ENCODE results near the gene SERPINB5.

The SERPINB5 gene

GRCh38 chr18:63534615-63535014 is 57.9 kb downstream of the SERPINB5 start:
- DNase-seq: no peak

GRCh38 chr18:63539904-63540510 is 63.2 kb downstream of the SERPINB5 start:
- DNase-seq: no peak

GRCh38 chr18:63542069-63542468 is 65.3 kb downstream of the SERPINB5 start, which contains the start of gene SERPINB12:
Gene SERPINB12, plus strand, starts transcription at chr18:63542369. Its CDS starts 13,791 bp downstream, at chr18:63556160.
- no peak for DNase-seq

- DNase-seq: no peak
These were observed 67.3 kb downstream of the SERPINB5 start for GRCh38 chr18:63544017-63544416.

GRCh38 chr18:63545000-63545399 is 68.2 kb downstream of the SERPINB5 start:
- no peak for DNase-seq

DNA sequence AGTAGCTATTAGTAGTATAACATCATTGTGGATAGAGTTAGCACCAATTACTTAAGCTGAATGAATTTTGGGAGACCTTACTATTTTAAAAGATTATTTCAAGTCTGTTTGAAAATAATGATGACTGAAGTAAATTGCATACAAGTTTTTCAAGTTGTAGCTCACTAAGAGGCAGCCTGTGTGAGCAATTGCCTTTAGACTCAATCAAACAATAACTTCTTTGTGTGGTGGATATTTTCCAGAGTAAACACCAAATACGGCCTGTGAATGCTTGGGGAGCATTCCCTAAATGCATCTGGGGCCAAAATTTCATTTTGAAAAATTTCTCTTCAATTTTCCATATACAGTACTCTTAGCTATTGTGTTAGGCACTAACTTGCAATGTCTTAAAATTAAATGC is 73.3 kb downstream of the SERPINB5 start:
- no peak for DNase-seq

GRCh38 chr18:63551769-63552168 is 75.0 kb downstream of the SERPINB5 start:
- DNase-seq: no peak

- no peak for DNase-seq
These were observed 75.8 kb downstream of the SERPINB5 start for GRCh38 chr18:63552581-63552980.

- no peak for DNase-seq
These were observed 76.3 kb downstream of the SERPINB5 start for GRCh38 chr18:63553081-63553480.

Data from NCI-H2107 (cell line).